Activated CD4-positive, alpha-beta T cell treated with anti-CD3 and anti-CD28 coated beads for 36 hours (primary cell): ENCODE results near the gene RBM44. TPM values are rescaled to one million over a fixed set of nuclear protein-coding genes. Genes with fewer than 3 reads are reported as not detected.
A peak's percentile ranks its signal among the peaks of the same experiment; 100 is the strongest.
"Not testable (repeated sequence)": the region's sequence is repeated elsewhere in the genome, so short reads cannot be mapped to it uniquely, and the experiment has no call there.

Source experiments
- ATAC-seq: fragments of 200-7000 bp; cut with Tn5 transposase; one replicate; pipeline ENCODE4 v1.10.0; 2021; ENCODE audit warnings: mild to moderate bottlenecking, moderate library complexity
- CTCF ChIA-PET: fragments of 350-600 bp; sonication (Branson Sonifier 250); formaldehyde crosslinking; loops from one replicate; lab custom pipeline; 2021; ENCODE audit warnings: antibody characterized with exemption; lab: Charles Lee
- POLR2A ChIA-PET: fragments of 350-600 bp; sonication (Branson Sonifier 250); formaldehyde crosslinking; loops from one replicate; lab custom pipeline; 2021; ENCODE audit warnings: antibody characterized with exemption, inconsistent platforms; lab: Charles Lee
- DNase-seq: peaks from one replicate; pipeline ENCODE4 v3.0.0-alpha.2; 2020
- H3K27ac Mint-ChIP-seq: one replicate; pipeline ENCODE4 v1.8.0; 2021; ENCODE audit warnings: mixed read lengths
- H3K27me3 Mint-ChIP-seq: one replicate; pipeline ENCODE4 v1.8.0; 2021; ENCODE audit warnings: mixed read lengths
- H3K36me3 Mint-ChIP-seq: one replicate; pipeline ENCODE4 v1.8.0; 2021; ENCODE audit warnings: low read depth, mixed read lengths
- H3K4me1 Mint-ChIP-seq: one replicate; pipeline ENCODE4 v1.8.0; 2021; ENCODE audit warnings: mixed read lengths
- H3K4me3 Mint-ChIP-seq: one replicate; pipeline ENCODE4 v1.8.0; 2021; ENCODE audit warnings: mild to moderate bottlenecking, moderate library complexity, mixed read lengths
- H3K9me3 Mint-ChIP-seq: one replicate; pipeline ENCODE4 v1.8.0; 2021; ENCODE audit warnings: low read depth, mixed read lengths
- intact Hi-C, 2 experiments: fragments of 100-400 bp; cut with DNase I in 1 of 2; cut with micrococcal nuclease in 1 of 2; formaldehyde crosslinking; loops; one replicate each; pipeline versions ENCODE4 v1.14.2 to v1.15.1; 2022 to 2024; cut with DNase I, micrococcal nuclease
- total RNA-seq, 2 experiments: library from RNA; stranded (reverse); gene quantifications; one replicate each; pipeline ENCODE4 v1.2.3, GENCODE V29; 2021

RBM44 gene
- total RNA-seq, 2 experiments from 2014 or later = 0.94 to 1.4 TPM

GRCh38 chr2:237782181-237782580, 16.4 kb upstream of the RBM44 start:
- intact Hi-C loops = no loop called here
- no peak for ATAC-seq
- POLR2A ChIA-PET = no interaction called here
- no peak for DNase-seq
- CTCF ChIA-PET = interaction anchor here (0.6 to 1.9 kb wide), 3 partner anchors 8 to 62 kb away, joined by 3 to 7 read pairs (median 4); no protein-coding TSS in a partner anchor
- H3K4me3 Mint-ChIP-seq = no peak overlapping the region
- H3K27me3 Mint-ChIP-seq = no peaks in the 10 kb centered on the region
- no peak overlapping the region for H3K27ac Mint-ChIP-seq
- H3K36me3 Mint-ChIP-seq = peaks cover 82% of the 10 kb centered on the region
- H3K9me3 Mint-ChIP-seq = peaks cover 16% of the 10 kb centered on the region
- no peaks in the 10 kb centered on the region for H3K4me1 Mint-ChIP-seq

- Mint-ChIP-seq H3K9me3 (peaks cover 16% of the 10 kb centered on the region), H3K36me3 (peaks cover 77% of the 10 kb centered on the region)
- H3K27me3 Mint-ChIP-seq, POLR2A ChIA-PET, H3K4me3 Mint-ChIP-seq, intact Hi-C loops, H3K27ac Mint-ChIP-seq, H3K4me1 Mint-ChIP-seq, DNase-seq, ATAC-seq: not testable (repeated sequence)
- CTCF ChIA-PET = interaction anchor here (1.9 kb wide), 1 partner anchor 10 kb away, joined by 7 read pairs; no protein-coding TSS in a partner anchor
Measured at GRCh38 chr2:237783678-237784077, 14.9 kb upstream of the RBM44 start.

GRCh38 chr2:237786936-237787335, 11.6 kb upstream of the RBM44 start:
- intact Hi-C loops = no loop called here
- peaks cover 13% of the 10 kb centered on the region for H3K9me3 Mint-ChIP-seq
- ChIA-PET POLR2A (no interaction called here), CTCF (no interaction called here)
- DNase-seq = no peak
- no peak overlapping the region for H3K27ac Mint-ChIP-seq
- H3K4me3 Mint-ChIP-seq = no peak overlapping the region
- no peaks in the 10 kb centered on the region for H3K4me1 Mint-ChIP-seq
- no peak for ATAC-seq
- H3K27me3 Mint-ChIP-seq = no peaks in the 10 kb centered on the region
- peaks cover 50% of the 10 kb centered on the region for H3K36me3 Mint-ChIP-seq

- H3K27me3 Mint-ChIP-seq = no peaks in the 10 kb centered on the region
- ATAC-seq = peak; percentile 66
- POLR2A ChIA-PET = no interaction called here
Measured at GRCh38 chr2:237790353-237790752, 8.2 kb upstream of the RBM44 start.

GRCh38 chr2:237791977-237792727, 6.4 kb upstream of the RBM44 start:
- intact Hi-C loops = no loop called here
- ChIA-PET CTCF (interaction anchor here (0.7 kb wide), 2 partner anchors 25 to 58 kb away, joined by 3 to 5 read pairs; no protein-coding TSS in a partner anchor), POLR2A (interaction anchor here (0.5 kb wide), 1 partner anchor 1060 kb away, joined by 3 read pairs; no protein-coding TSS in a partner anchor)
- ATAC-seq = no peak
- no peak overlapping the region for H3K27ac Mint-ChIP-seq
- no peak for DNase-seq
- no peaks in the 10 kb centered on the region for H3K4me1 Mint-ChIP-seq
- no peak overlapping the region for H3K4me3 Mint-ChIP-seq
- no peaks in the 10 kb centered on the region for H3K27me3 Mint-ChIP-seq
- H3K36me3 Mint-ChIP-seq = peaks cover 16% of the 10 kb centered on the region
- peaks cover under 1% of the 10 kb centered on the region for H3K9me3 Mint-ChIP-seq

More at GRCh38 chr2:237790353-237790752, 8.2 kb upstream of the RBM44 start:
- Mint-ChIP-seq H3K36me3 (peaks cover 29% of the 10 kb centered on the region), H3K9me3 (peaks cover 7% of the 10 kb centered on the region), H3K4me3 (no peak overlapping the region), H3K27ac (no peak overlapping the region), H3K4me1 (no peaks in the 10 kb centered on the region)
- intact Hi-C loops = no loop called here
- no peak for DNase-seq
- CTCF ChIA-PET = interaction anchor here (1.2 kb wide), 2 partner anchors 26 to 113 kb away, joined by 3 to 4 read pairs; no protein-coding TSS in a partner anchor

- POLR2A ChIA-PET = no interaction called here
- Mint-ChIP-seq H3K36me3 (peaks cover 14% of the 10 kb centered on the region), H3K4me3 (no peak overlapping the region), H3K27me3 (no peaks in the 10 kb centered on the region), H3K9me3 (peaks cover 6% of the 10 kb centered on the region), H3K4me1 (no peaks in the 10 kb centered on the region), H3K27ac (no peak overlapping the region)
- CTCF ChIA-PET = no interaction called here
- ATAC-seq = no peak
- DNase-seq = no peak
- intact Hi-C loops = no loop called here
Measured at GRCh38 chr2:237797253-237797652, 1.3 kb upstream of the RBM44 start.

- POLR2A ChIA-PET = no interaction called here
- ATAC-seq (no peak), DNase-seq (no peak)
- no peak overlapping the region for H3K27ac Mint-ChIP-seq
- no peaks in the 10 kb centered on the region for H3K27me3 Mint-ChIP-seq
- intact Hi-C loops = no loop called here
- CTCF ChIA-PET = interaction anchor here (0.6 kb wide), 1 partner anchor 375 kb away, joined by 3 read pairs; no protein-coding TSS in a partner anchor
- no peaks in the 10 kb centered on the region for H3K4me1 Mint-ChIP-seq
- H3K36me3 Mint-ChIP-seq = peaks cover 11% of the 10 kb centered on the region
- no peak overlapping the region for H3K4me3 Mint-ChIP-seq
- H3K9me3 Mint-ChIP-seq = peaks cover 6% of the 10 kb centered on the region
Measured at GRCh38 chr2:237799060-237799428, 465 bp downstream of the RBM44 start.

GRCh38 chr2:237801466-237801865, 2.9 kb downstream of the RBM44 start:
- CTCF ChIA-PET = no interaction called here
- H3K27ac Mint-ChIP-seq = no peak overlapping the region
- DNase-seq (no peak), ATAC-seq (no peak)
- POLR2A ChIA-PET = no interaction called here
- peaks cover 11% of the 10 kb centered on the region for H3K36me3 Mint-ChIP-seq
- no peaks in the 10 kb centered on the region for H3K4me1 Mint-ChIP-seq
- H3K27me3 Mint-ChIP-seq = no peaks in the 10 kb centered on the region
- peaks cover 6% of the 10 kb centered on the region for H3K9me3 Mint-ChIP-seq
- H3K4me3 Mint-ChIP-seq = no peak overlapping the region
- intact Hi-C loops = no loop called here

- Mint-ChIP-seq H3K4me1 (no peaks in the 10 kb centered on the region), H3K4me3 (no peak overlapping the region), H3K27me3 (no peaks in the 10 kb centered on the region), H3K27ac (no peak overlapping the region), H3K36me3 (no peaks in the 10 kb centered on the region), H3K9me3 (no peaks in the 10 kb centered on the region)
- ATAC-seq = no peak
- DNase-seq = no peak
- ChIA-PET POLR2A (no interaction called here), CTCF (no interaction called here)
- intact Hi-C loops = no loop called here
Measured at GRCh38 chr2:237806334-237806733, 7.8 kb downstream of the RBM44 start.

- ATAC-seq = peak; percentile 95
- intact Hi-C loops = loop anchor here in 1 of 2 experiments (5.0 kb wide), 2 partner anchors 182 to 233 kb away; no protein-coding TSS in a partner anchor
- H3K9me3 Mint-ChIP-seq = no peaks in the 10 kb centered on the region
Measured at GRCh38 chr2:237815637-237816036, 17.1 kb downstream of the RBM44 start.

GRCh38 chr2:237816531-237816930, 18.0 kb downstream of the RBM44 start:
- H3K4me1 Mint-ChIP-seq = peaks cover 19% of the 10 kb centered on the region
- ChIA-PET POLR2A (no interaction called here), CTCF (interaction anchor here (0.5 to 0.8 kb wide), 5 partner anchors 17 to 345 kb away, joined by 3 to 4 read pairs (median 3); no protein-coding TSS in a partner anchor)
- no peak overlapping the region for H3K4me3 Mint-ChIP-seq
- H3K27me3 Mint-ChIP-seq = no peaks in the 10 kb centered on the region
- ATAC-seq (no peak), DNase-seq (no peak)
- H3K36me3 Mint-ChIP-seq = no peaks in the 10 kb centered on the region
- H3K9me3 Mint-ChIP-seq = no peaks in the 10 kb centered on the region
- intact Hi-C loops = loop anchor here in 1 of 2 experiments (5.0 kb wide), 2 partner anchors 181 to 234 kb away; no protein-coding TSS in a partner anchor
- H3K27ac Mint-ChIP-seq = no peak overlapping the region

More at GRCh38 chr2:237815637-237816036, 17.1 kb downstream of the RBM44 start:
- Mint-ChIP-seq H3K27ac (no peak overlapping the region), H3K27me3 (no peaks in the 10 kb centered on the region), H3K4me3 (no peak overlapping the region), H3K36me3 (no peaks in the 10 kb centered on the region), H3K4me1 (peaks cover 19% of the 10 kb centered on the region)
- POLR2A ChIA-PET = no interaction called here
- CTCF ChIA-PET = no interaction called here
- DNase-seq = no peak
